K562 (cell line): ENCODE results near the gene MDK. TPM values are rescaled to one million over a fixed set of nuclear protein-coding genes. Genes with fewer than 3 reads are reported as not detected.
A peak's percentile ranks its signal among the peaks of the same experiment; 100 is the strongest.

Experiments
- ATF7 ChIP-seq: fragments of 450-650 bp; IDR thresholded peaks from 2 replicates; pipeline ENCODE4 v1.7.1; 2014; ENCODE audit warnings: mild to moderate bottlenecking, moderate library complexity
- BRF1 ChIP-seq: IDR thresholded peaks from 3 replicates; pipeline ENCODE4 v1.6.1; 2011; ENCODE audit warnings: borderline replicate concordance, mild to moderate bottlenecking; ENCODE audit not compliant: insufficient read length; ENCODE audit errors: extremely low read depth
- CHCHD3 ChIP-seq: fragments of 250-450 bp; sonication (Bioruptor Pico); IDR thresholded peaks from 2 replicates; pipeline ENCODE4 v2.1.2; 2022; ENCODE audit warnings: mild to moderate bottlenecking
- EP400 ChIP-seq: fragments of 450-650 bp; IDR thresholded peaks from 2 replicates; pipeline ENCODE4 v1.6.1; 2017; ENCODE audit warnings: antibody characterized with exemption, mild to moderate bottlenecking, moderate library complexity
- ETV6 ChIP-seq, 3 experiments: fragments of 150-350 bp in 1 of 3; sonication (generic) in 1 of 3; formaldehyde crosslinking in 1 of 3; IDR thresholded peaks; 2 replicates each; pipeline versions ENCODE4 v1.6.1 to v1.8.0; 2014 to 2022; ENCODE audit warnings: borderline replicate concordance in 2 of 3, low read depth in 2 of 3, antibody characterized with exemption in 1 of 3, low read length in 1 of 3, mild to moderate bottlenecking in 1 of 3, missing genetic modification reagents in 1 of 3
- FOS ChIP-seq: IDR thresholded peaks from 3 replicates; pipeline ENCODE4 v1.6.1; 2011; ENCODE audit not compliant: insufficient read length; ENCODE audit errors: extremely low read depth
- FOSL1 ChIP-seq: fragments of 200-800 bp; sonication (Bioruptor generic); conservative IDR thresholded peaks from 2 replicates; pipeline ENCODE4 v1.6.1; 2016; ENCODE audit warnings: missing genetic modification characterization, missing compliant biosample characterization
- HDAC8 ChIP-seq: fragments of 450-650 bp; IDR thresholded peaks from 2 replicates; pipeline ENCODE4 v1.6.1; 2016; ENCODE audit warnings: mild to moderate bottlenecking, missing genetic modification characterization, moderate library complexity, missing compliant biosample characterization
- KLF10 ChIP-seq: fragments of 250-450 bp; sonication (Bioruptor Pico); IDR thresholded peaks from 2 replicates; pipeline ENCODE4 v1.6.1; 2021; ENCODE audit warnings: matching md5 sums
- NEUROD1 ChIP-seq: fragments of 150-350 bp; IDR thresholded peaks from 2 replicates; pipeline ENCODE4 v1.6.1; 2014; ENCODE audit warnings: borderline replicate concordance, low read length, low read depth; ENCODE audit not compliant: partially characterized antibody
- RAD51 ChIP-seq: fragments of 450-650 bp; IDR thresholded peaks from 2 replicates; pipeline ENCODE4 v1.7.1; 2016; ENCODE audit warnings: low read depth, mild to moderate bottlenecking, borderline replicate concordance
- RBM25 ChIP-seq: fragments of 200-400 bp; formaldehyde crosslinking; IDR thresholded peaks from 2 replicates; pipeline ENCODE4 v1.6.1; 2018; ENCODE audit warnings: low read length, low read depth, moderate library complexity; ENCODE audit not compliant: severe bottlenecking
- RHOXF2B ChIP-seq: fragments of 250-450 bp; sonication (Bioruptor Pico); conservative IDR thresholded peaks from 2 replicates; pipeline ENCODE4 v1.5.1; 2021
- SAP30 ChIP-seq: fragments of 200-600 bp; sonication (generic); IDR thresholded peaks from 2 replicates; pipeline ENCODE4 v1.6.1; 2012; ENCODE audit warnings: borderline replicate concordance, low read depth, mild to moderate bottlenecking, moderate library complexity, low read length, control low read depth, inconsistent platforms; ENCODE audit not compliant: insufficient read depth, poor library complexity, severe bottlenecking
- THRAP3 ChIP-seq: fragments of 450-650 bp; IDR thresholded peaks from 2 replicates; pipeline ENCODE4 v1.6.1; 2016; ENCODE audit warnings: mild to moderate bottlenecking, inconsistent platforms, borderline replicate concordance
- ZNF551 ChIP-seq: fragments of 250-450 bp; sonication (Bioruptor Pico); IDR thresholded peaks from 2 replicates; pipeline ENCODE4 v1.5.0; 2021; ENCODE audit warnings: mild to moderate bottlenecking, moderate library complexity
- polyA plus RNA-seq, 8 experiments: library from polyadenylated mRNA; depleted of rRNA in 4 of 8; stranded (reverse) in 5 of 8; unstranded in 3 of 8; fragments of >200 nt; fragmentation: Nextera tagmentation in 2 of 8; fragmentation: Illumina TruSeq in 1 of 8; extraction: Ambion mirVana in 2 of 8; extraction: Trizol in 1 of 8; gene quantifications; 2 replicates each; pipeline versions ENCODE4 v1.2.1 to v1.2.3, GENCODE V29; 2011 to 2014; ENCODE audit warnings: inconsistent platforms in 1 of 8, missing spikeins in 1 of 8
- total RNA-seq, 7 experiments: library from RNA; depleted of rRNA in 6 of 7; stranded (reverse); fragments of >200 nt in 6 of 7; fragmentation: Illumina TruSeq in 2 of 7; extraction: Trizol in 2 of 7; gene quantifications; 2 replicates each; pipeline versions ENCODE4 v1.2.1 to v1.2.3, GENCODE V29; 2011 to 2021; ENCODE audit warnings: low replicate concordance in 1 of 7
- TF ChIP-seq, protein P1 (sequence below): fragments of 250-450 bp; sonication (Bioruptor Pico); IDR thresholded peaks from 2 replicates; pipeline ENCODE4 v1.5.0; 2020; ENCODE audit warnings: mild to moderate bottlenecking, borderline replicate concordance
- TF ChIP-seq, protein P2 (sequence below): fragments of 200-400 bp; formaldehyde crosslinking; IDR thresholded peaks from 2 replicates; pipeline ENCODE4 v1.6.1; 2017; ENCODE audit warnings: mild to moderate bottlenecking, low read depth, low read length, moderate library complexity
- TF ChIP-seq, protein P3 (sequence below): fragments of 250-450 bp; sonication (Bioruptor Pico); IDR thresholded peaks from 2 replicates; pipeline ENCODE4 v1.9.0; 2021; ENCODE audit warnings: mild to moderate bottlenecking, inconsistent platforms
- TF ChIP-seq, protein P4 (sequence below): fragments of 450-650 bp; IDR thresholded peaks from 2 replicates; pipeline ENCODE4 v1.6.1; 2016

The MDK gene
- total and polyA plus RNA-seq, 9 of the 15 experiments (the other 6 are each of a cell fraction or from before 2014, with no cell fraction given), result 20.7 to 700 (median 350) TPM

DNA sequence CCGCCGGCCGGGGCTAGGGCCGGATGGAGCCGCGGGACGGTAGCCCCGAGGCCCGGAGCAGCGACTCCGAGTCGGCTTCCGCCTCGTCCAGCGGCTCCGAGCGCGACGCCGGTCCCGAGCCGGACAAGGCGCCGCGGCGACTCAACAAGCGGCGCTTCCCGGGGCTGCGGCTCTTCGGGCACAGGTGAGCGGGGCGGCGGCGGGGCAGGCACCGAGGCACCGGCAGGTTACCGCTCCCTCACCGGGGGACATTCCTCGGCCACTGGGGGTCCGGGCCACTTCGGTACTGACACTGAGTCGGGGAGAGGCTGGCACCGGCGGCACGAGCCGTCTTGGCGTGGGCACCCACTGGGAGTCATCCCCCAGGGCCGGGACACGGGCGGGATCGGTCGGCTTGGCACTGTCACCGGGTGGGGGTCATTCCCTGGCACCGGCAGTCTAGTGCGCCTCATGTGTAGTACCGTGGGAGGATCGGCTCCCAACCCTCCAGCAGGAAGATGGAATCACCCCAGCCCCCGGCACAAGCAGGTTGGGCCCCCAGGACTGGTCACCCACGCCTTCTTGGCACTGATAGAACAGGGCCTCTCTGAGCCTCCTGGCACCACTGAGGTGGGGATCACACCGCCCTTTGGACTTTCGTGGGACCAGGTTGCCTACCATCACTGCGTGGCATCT lies 33.7 kb upstream of the MDK start (continued):
- TF ChIP-seq, protein P1, sequence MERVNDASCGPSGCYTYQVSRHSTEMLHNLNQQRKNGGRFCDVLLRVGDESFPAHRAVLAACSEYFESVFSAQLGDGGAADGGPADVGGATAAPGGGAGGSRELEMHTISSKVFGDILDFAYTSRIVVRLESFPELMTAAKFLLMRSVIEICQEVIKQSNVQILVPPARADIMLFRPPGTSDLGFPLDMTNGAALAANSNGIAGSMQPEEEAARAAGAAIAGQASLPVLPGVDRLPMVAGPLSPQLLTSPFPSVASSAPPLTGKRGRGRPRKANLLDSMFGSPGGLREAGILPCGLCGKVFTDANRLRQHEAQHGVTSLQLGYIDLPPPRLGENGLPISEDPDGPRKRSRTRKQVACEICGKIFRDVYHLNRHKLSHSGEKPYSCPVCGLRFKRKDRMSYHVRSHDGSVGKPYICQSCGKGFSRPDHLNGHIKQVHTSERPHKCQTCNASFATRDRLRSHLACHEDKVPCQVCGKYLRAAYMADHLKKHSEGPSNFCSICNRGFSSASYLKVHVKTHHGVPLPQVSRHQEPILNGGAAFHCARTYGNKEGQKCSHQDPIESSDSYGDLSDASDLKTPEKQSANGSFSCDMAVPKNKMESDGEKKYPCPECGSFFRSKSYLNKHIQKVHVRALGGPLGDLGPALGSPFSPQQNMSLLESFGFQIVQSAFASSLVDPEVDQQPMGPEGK (CRISPR knock-in tag), result no peak
- TF ChIP-seq RBM25 (no peak), RAD51 (no peak), ATF7 (no peak), KLF10 (CRISPR knock-in tag) (no peak), ZNF551 (CRISPR knock-in tag) (no peak), NEUROD1 (no peak), HDAC8 (tag) (no peak), RHOXF2B (CRISPR knock-in tag) (no peak), THRAP3 (no peak), CHCHD3 (CRISPR knock-in tag) (no peak), BRF1 (no peak), SAP30 (peak; percentile 61), ETV6 (IDR thresholded peaks at IDR 0.05; ENCODE audit: borderline replicate concordance in 1 of 2, low read depth in 2 of 2, low read length in 1 of 2) (no peak), ETV6 (CRISPR knock-in tag; IDR thresholded peaks at IDR 0.05; ENCODE audit: borderline replicate concordance) (no peak), FOS (no peak), FOSL1 (tag) (no peak), EP400 (no peak)
- TF ChIP-seq, protein P2, sequence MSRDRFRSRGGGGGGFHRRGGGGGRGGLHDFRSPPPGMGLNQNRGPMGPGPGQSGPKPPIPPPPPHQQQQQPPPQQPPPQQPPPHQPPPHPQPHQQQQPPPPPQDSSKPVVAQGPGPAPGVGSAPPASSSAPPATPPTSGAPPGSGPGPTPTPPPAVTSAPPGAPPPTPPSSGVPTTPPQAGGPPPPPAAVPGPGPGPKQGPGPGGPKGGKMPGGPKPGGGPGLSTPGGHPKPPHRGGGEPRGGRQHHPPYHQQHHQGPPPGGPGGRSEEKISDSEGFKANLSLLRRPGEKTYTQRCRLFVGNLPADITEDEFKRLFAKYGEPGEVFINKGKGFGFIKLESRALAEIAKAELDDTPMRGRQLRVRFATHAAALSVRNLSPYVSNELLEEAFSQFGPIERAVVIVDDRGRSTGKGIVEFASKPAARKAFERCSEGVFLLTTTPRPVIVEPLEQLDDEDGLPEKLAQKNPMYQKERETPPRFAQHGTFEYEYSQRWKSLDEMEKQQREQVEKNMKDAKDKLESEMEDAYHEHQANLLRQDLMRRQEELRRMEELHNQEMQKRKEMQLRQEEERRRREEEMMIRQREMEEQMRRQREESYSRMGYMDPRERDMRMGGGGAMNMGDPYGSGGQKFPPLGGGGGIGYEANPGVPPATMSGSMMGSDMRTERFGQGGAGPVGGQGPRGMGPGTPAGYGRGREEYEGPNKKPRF, result no peak
- TF ChIP-seq, protein P3, sequence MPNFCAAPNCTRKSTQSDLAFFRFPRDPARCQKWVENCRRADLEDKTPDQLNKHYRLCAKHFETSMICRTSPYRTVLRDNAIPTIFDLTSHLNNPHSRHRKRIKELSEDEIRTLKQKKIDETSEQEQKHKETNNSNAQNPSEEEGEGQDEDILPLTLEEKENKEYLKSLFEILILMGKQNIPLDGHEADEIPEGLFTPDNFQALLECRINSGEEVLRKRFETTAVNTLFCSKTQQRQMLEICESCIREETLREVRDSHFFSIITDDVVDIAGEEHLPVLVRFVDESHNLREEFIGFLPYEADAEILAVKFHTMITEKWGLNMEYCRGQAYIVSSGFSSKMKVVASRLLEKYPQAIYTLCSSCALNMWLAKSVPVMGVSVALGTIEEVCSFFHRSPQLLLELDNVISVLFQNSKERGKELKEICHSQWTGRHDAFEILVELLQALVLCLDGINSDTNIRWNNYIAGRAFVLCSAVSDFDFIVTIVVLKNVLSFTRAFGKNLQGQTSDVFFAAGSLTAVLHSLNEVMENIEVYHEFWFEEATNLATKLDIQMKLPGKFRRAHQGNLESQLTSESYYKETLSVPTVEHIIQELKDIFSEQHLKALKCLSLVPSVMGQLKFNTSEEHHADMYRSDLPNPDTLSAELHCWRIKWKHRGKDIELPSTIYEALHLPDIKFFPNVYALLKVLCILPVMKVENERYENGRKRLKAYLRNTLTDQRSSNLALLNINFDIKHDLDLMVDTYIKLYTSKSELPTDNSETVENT (CRISPR knock-in tag), result no peak
- TF ChIP-seq, protein P4, sequence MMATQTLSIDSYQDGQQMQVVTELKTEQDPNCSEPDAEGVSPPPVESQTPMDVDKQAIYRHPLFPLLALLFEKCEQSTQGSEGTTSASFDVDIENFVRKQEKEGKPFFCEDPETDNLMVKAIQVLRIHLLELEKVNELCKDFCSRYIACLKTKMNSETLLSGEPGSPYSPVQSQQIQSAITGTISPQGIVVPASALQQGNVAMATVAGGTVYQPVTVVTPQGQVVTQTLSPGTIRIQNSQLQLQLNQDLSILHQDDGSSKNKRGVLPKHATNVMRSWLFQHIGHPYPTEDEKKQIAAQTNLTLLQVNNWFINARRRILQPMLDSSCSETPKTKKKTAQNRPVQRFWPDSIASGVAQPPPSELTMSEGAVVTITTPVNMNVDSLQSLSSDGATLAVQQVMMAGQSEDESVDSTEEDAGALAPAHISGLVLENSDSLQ, result no peak
